Tibial artery (tissue), 4 donors: ENCODE data around the gene TGFBR3.

Source experiments
- DNase-seq, 2 donors: peaks; one replicate each; pipeline ENCODE4 v3.0.0-alpha.2; 2019
- H3K27ac ChIP-seq, 2 donors: fragments of 200-600 bp; sonication (generic) in 1 of 2; 1 replicate in 1 of 2; 2 replicates in 1 of 2; pipeline ENCODE4 v1.5.1; 2018 to 2019; ENCODE audit warnings: mild to moderate bottlenecking in 1 of 2
- H3K27me3 ChIP-seq, 2 donors: fragments of 200-600 bp; sonication (generic) in 1 of 2; one replicate each; pipeline versions ENCODE4 v1.5.1 to v1.6.0; 2016 to 2019
- H3K36me3 ChIP-seq, 3 donors: fragments of 200-600 bp; sonication (generic) in 2 of 3; one replicate each; pipeline ENCODE4 v1.5.1; 2016 to 2019; ENCODE audit warnings: mild to moderate bottlenecking in 2 of 3
- H3K4me1 ChIP-seq, 4 donors: fragments of 200-600 bp; sonication (generic) in 2 of 4; 1 replicate in 3 of 4; 2 replicates in 1 of 4; pipeline ENCODE4 v1.5.1; 2016 to 2019
- H3K4me3 ChIP-seq, 2 donors: fragments of 200-600 bp; sonication (generic) in 1 of 2; 1 replicate in 1 of 2; 2 replicates in 1 of 2; pipeline ENCODE4 v1.5.1; 2018 to 2019; ENCODE audit warnings: mild to moderate bottlenecking in 2 of 2
- H3K9me3 ChIP-seq, 3 donors: fragments of 200-600 bp; sonication (generic) in 1 of 3; one replicate each; pipeline ENCODE4 v1.5.1; 2016 to 2019
- CTCF ChIP-seq, 2 experiments: fragments of 200-600 bp in 1 of 2; fragments of 450-650 bp in 1 of 2; IDR thresholded peaks; one replicate each; pipeline ENCODE4 v1.5.1; 2017 to 2019; ENCODE audit warnings: antibody characterized with exemption in 2 of 2, mild to moderate bottlenecking in 1 of 2, moderate library complexity in 1 of 2
- intact Hi-C: fragments of 100-400 bp; cut with DNase I; formaldehyde crosslinking; loops from one replicate; pipeline ENCODE4 v1.15.0; 2023; ENCODE audit warnings: low total_unique reads

The TGFBR3 gene

DNA sequence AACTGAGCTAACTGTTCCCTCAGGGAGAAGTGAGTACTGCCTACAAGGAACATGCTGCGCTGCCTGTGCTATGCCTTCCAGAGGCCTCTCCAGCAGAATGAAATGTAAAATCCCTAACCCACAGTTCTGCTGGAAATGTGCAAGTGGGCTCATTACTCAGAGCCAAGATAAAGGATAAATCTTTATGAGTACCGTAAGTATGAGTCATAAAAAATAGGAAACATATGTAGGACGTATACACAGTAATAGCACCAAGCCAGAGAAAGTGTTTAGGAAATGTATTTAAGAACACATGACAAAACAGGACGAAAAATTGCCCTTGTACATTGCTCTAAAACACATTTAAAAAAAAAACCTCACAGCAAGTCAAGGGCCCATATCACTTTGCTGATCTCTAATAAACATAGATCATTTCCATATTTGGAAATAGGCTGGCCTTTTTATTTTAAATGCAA, 104.6 kb downstream of the TGFBR3 start:
- TF ChIP-seq CTCF (IDR thresholded peaks at IDR 0.05), result no peak
- Histone ChIP-seq H3K4me1 (peaks cover 8 to 55% (median 44%) of the 10 kb centered on the region in 4 donors), H3K27ac (peak overlapping the region; percentile 31 to 70), H3K9me3 (no peaks in the 10 kb centered on the region), H3K36me3 (no peaks in the 10 kb centered on the region), H3K27me3 (no peaks in the 10 kb centered on the region), H3K4me3 (no peak overlapping the region)
- intact Hi-C loops, result loop anchor here (5.0 kb wide), 1 partner anchor 151 kb away; no protein-coding TSS in a partner anchor
- no peak for DNase-seq

- Histone ChIP-seq H3K4me3 (no peak overlapping the region), H3K36me3 (no peaks in the 10 kb centered on the region), H3K27ac (no peak overlapping the region), H3K9me3 (no peaks in the 10 kb centered on the region), H3K4me1 (peaks cover 8 to 64% (median 42%) of the 10 kb centered on the region in 4 donors), H3K27me3 (no peaks in the 10 kb centered on the region)
- DNase-seq, result no peak
- TF ChIP-seq CTCF (IDR thresholded peaks at IDR 0.05), result no peak
- intact Hi-C loops, result loop anchor here (5.0 kb wide), 1 partner anchor 153 kb away; no protein-coding TSS in a partner anchor
Measured at GRCh38 chr1:91779548-91780021, 106.4 kb downstream of the TGFBR3 start.

- TF ChIP-seq CTCF (IDR thresholded peaks at IDR 0.05), result no peak
- Histone ChIP-seq H3K4me1 (peaks cover 8 to 60% (median 42%) of the 10 kb centered on the region in 4 donors), H3K36me3 (no peaks in the 10 kb centered on the region), H3K27ac (no peak overlapping the region), H3K4me3 (no peak overlapping the region), H3K27me3 (no peaks in the 10 kb centered on the region), H3K9me3 (no peaks in the 10 kb centered on the region)
- intact Hi-C loops, result no loop called here
- DNase-seq, result no peak
Measured at GRCh38 chr1:91778964-91779363, 107.0 kb downstream of the TGFBR3 start.

GRCh38 chr1:91777630-91778300, 108.2 kb downstream of the TGFBR3 start:
- Histone ChIP-seq H3K4me1 (peaks cover 0 to 55% (median 36%) of the 10 kb centered on the region in 4 donors), H3K27ac (no peak overlapping the region), H3K4me3 (no peak overlapping the region), H3K27me3 (no peaks in the 10 kb centered on the region), H3K36me3 (no peaks in the 10 kb centered on the region), H3K9me3 (no peaks in the 10 kb centered on the region)
- intact Hi-C loops, result no loop called here
- no peak for TF ChIP-seq CTCF (IDR thresholded peaks at IDR 0.05)
- DNase-seq, result no peak

GRCh38 chr1:91777196-91777595, 108.8 kb downstream of the TGFBR3 start:
- intact Hi-C loops, result no loop called here
- H3K4me1 ChIP-seq, result peaks cover 0 to 50% (median 31%) of the 10 kb centered on the region in 4 donors
- H3K9me3 ChIP-seq, result no peaks in the 10 kb centered on the region
- TF ChIP-seq CTCF (IDR thresholded peaks at IDR 0.05), result no peak
- DNase-seq, result no peak
- no peak overlapping the region for H3K4me3 ChIP-seq
- no peaks in the 10 kb centered on the region for H3K36me3 ChIP-seq
- H3K27me3 ChIP-seq, result no peaks in the 10 kb centered on the region
- no peak overlapping the region for H3K27ac ChIP-seq
